HEK293 (cell line): ENCODE measurements around the gene WDFY2.

Experiments
- AEBP2 ChIP-seq: fragments of 450-650 bp; formaldehyde crosslinking; IDR thresholded peaks from 2 replicates; pipeline ENCODE4 v1.5.1; 2016; ENCODE audit warnings: missing biosample characterization, missing genetic modification characterization, borderline replicate concordance
- CTCF ChIP-seq: fragments of 450-650 bp; formaldehyde crosslinking; IDR thresholded peaks from 2 replicates; pipeline ENCODE4 v1.5.1; 2016; ENCODE audit warnings: missing biosample characterization, missing genetic modification characterization
- REST ChIP-seq: fragments of 450-650 bp; formaldehyde crosslinking; IDR thresholded peaks from 2 replicates; pipeline ENCODE4 v1.5.1; 2016; ENCODE audit warnings: missing biosample characterization, missing genetic modification characterization
- ZNF239 ChIP-seq: fragments of 450-650 bp; formaldehyde crosslinking; IDR thresholded peaks from 2 replicates; pipeline ENCODE4 v1.5.1; 2016; ENCODE audit warnings: missing biosample characterization, missing genetic modification characterization
- ZNF24 ChIP-seq: fragments of 450-650 bp; formaldehyde crosslinking; IDR thresholded peaks from 2 replicates; pipeline ENCODE4 v1.5.1; 2016; ENCODE audit warnings: missing biosample characterization, missing genetic modification characterization
- ZNF768 ChIP-seq: fragments of 450-650 bp; formaldehyde crosslinking; IDR thresholded peaks from 2 replicates; pipeline ENCODE4 v1.5.1; 2018; ENCODE audit warnings: missing biosample characterization, mild to moderate bottlenecking, missing genetic modification characterization

- TF ChIP-seq CTCF (tag by site-specific recombination) (no peak), ZNF239 (tag by site-specific recombination) (no peak), REST (no peak), AEBP2 (no peak), ZNF24 (no peak), ZNF768 (tag by site-specific recombination) (no peak)
These were observed 36.1 kb downstream of the WDFY2 start for GRCh38 chr13:51620165-51620983.
